ENCODE measurements around the gene PERP.

Gene PERP

DNA sequence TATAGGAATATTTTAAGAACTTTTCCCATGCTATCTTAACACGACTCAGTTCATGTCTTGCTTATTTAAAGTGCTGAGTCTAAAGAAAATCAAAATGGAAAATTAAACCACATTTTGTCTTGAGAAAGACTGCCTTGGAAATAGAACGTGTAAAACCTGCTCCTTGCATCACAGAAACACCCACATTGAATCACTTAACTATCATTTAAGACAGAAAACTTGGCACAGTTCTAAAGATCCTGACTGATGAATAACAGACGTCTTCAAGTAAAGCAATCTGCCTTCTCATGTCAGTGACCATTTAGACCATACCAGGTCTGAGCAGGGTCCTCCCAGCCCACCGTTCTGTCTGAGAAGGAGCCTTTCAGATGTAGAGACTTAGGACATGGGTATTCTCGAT, 7.4 kb downstream of the PERP start:
- no peak for ATAC-seq
- no peak for TF ChIP-seq ISL1 (CRISPR knock-in tag; IDR thresholded peaks at IDR 0.05)

DNA sequence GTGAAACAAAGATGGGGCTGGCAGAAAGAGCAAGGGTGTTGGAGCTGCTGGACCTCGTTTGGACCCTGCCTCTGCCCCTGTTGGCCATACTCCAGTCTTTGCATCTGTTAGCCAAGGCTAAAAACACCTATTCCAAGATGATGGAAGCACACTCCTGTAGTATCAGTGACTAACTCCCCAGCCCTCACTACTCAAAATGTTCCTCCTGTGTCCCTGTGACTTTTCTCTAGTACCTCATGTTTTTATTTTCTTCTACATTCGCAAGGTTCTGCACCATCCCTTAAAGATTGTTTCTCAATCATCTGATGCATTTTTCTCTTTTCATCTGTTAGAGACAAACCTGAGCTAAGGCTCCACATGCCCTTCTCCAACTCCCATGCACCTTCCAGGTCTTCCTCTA, 8.9 kb downstream of the PERP start:
- no peak for ATAC-seq

DNA sequence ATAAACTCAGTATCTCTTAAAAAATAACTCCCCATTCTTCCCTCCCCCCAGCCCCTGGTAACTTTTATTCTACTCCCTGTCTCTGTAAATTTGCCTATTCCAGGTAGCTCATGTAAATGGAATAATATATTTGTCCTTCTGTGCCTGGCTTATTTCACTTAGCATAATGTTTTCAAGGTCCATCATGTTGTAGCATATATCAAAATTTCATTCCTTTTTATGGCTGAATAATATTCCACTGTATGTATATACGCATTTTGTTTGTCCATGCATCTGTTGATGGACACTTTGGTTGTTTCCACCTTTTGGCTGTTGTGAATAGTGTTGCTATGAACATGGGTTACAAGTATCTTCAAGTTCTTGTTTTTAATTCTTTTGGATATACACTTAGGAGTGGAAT, 13.0 kb downstream of the PERP start:
- TF ChIP-seq TCF4 (CRISPR knock-in tag; IDR thresholded peaks at IDR 0.05; ENCODE audit: borderline replicate concordance): no peak
- TF ChIP-seq, protein P1, sequence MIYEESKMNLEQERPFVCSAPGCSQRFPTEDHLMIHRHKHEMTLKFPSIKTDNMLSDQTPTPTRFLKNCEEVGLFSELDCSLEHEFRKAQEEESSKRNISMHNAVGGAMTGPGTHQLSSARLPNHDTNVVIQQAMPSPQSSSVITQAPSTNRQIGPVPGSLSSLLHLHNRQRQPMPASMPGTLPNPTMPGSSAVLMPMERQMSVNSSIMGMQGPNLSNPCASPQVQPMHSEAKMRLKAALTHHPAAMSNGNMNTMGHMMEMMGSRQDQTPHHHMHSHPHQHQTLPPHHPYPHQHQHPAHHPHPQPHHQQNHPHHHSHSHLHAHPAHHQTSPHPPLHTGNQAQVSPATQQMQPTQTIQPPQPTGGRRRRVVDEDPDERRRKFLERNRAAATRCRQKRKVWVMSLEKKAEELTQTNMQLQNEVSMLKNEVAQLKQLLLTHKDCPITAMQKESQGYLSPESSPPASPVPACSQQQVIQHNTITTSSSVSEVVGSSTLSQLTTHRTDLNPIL (CRISPR knock-in tag; IDR thresholded peaks at IDR 0.05; ENCODE audit: low read depth): no peak
- no peak for TF ChIP-seq GLIS3 (CRISPR knock-in tag; IDR thresholded peaks at IDR 0.05)
- TF ChIP-seq SNAI2 (CRISPR knock-in tag; IDR thresholded peaks at IDR 0.05): no peak
- TF ChIP-seq, protein P2, sequence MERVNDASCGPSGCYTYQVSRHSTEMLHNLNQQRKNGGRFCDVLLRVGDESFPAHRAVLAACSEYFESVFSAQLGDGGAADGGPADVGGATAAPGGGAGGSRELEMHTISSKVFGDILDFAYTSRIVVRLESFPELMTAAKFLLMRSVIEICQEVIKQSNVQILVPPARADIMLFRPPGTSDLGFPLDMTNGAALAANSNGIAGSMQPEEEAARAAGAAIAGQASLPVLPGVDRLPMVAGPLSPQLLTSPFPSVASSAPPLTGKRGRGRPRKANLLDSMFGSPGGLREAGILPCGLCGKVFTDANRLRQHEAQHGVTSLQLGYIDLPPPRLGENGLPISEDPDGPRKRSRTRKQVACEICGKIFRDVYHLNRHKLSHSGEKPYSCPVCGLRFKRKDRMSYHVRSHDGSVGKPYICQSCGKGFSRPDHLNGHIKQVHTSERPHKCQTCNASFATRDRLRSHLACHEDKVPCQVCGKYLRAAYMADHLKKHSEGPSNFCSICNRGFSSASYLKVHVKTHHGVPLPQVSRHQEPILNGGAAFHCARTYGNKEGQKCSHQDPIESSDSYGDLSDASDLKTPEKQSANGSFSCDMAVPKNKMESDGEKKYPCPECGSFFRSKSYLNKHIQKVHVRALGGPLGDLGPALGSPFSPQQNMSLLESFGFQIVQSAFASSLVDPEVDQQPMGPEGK (CRISPR knock-in tag; IDR thresholded peaks at IDR 0.05; ENCODE audit: borderline replicate concordance): no peak
- TF ChIP-seq OSR1 (CRISPR knock-in tag; IDR thresholded peaks at IDR 0.05): no peak
- no peak for TF ChIP-seq BACH2 (CRISPR knock-in tag; IDR thresholded peaks at IDR 0.05; ENCODE audit: borderline replicate concordance)
- no peak for TF ChIP-seq RARB (CRISPR knock-in tag; IDR thresholded peaks at IDR 0.05)
- no peak for TF ChIP-seq ZFP30 (CRISPR knock-in tag; IDR thresholded peaks at IDR 0.05)
- no peak for TF ChIP-seq ZNF8 (CRISPR knock-in tag; IDR thresholded peaks at IDR 0.05)
- TF ChIP-seq ARNTL (CRISPR knock-in tag; IDR thresholded peaks at IDR 0.05; ENCODE audit: borderline replicate concordance, low read depth): no peak
- TF ChIP-seq ZNF565 (CRISPR knock-in tag; conservative IDR thresholded peaks at IDR 0.05; ENCODE audit: low read depth): no peak
- TF ChIP-seq ZNF70 (CRISPR knock-in tag; IDR thresholded peaks at IDR 0.05): no peak
- no peak for TF ChIP-seq TOX (CRISPR knock-in tag; IDR thresholded peaks at IDR 0.05; ENCODE audit: borderline replicate concordance)
- TF ChIP-seq ZC3H10 (CRISPR knock-in tag; IDR thresholded peaks at IDR 0.05): no peak
- TF ChIP-seq, protein P3, sequence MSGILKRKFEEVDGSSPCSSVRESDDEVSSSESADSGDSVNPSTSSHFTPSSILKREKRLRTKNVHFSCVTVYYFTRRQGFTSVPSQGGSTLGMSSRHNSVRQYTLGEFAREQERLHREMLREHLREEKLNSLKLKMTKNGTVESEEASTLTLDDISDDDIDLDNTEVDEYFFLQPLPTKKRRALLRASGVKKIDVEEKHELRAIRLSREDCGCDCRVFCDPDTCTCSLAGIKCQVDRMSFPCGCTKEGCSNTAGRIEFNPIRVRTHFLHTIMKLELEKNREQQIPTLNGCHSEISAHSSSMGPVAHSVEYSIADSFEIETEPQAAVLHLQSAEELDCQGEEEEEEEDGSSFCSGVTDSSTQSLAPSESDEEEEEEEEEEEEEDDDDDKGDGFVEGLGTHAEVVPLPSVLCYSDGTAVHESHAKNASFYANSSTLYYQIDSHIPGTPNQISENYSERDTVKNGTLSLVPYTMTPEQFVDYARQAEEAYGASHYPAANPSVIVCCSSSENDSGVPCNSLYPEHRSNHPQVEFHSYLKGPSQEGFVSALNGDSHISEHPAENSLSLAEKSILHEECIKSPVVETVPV (CRISPR knock-in tag; IDR thresholded peaks at IDR 0.05): no peak
- no peak for TF ChIP-seq CSDC2 (CRISPR knock-in tag; IDR thresholded peaks at IDR 0.05)
- TF ChIP-seq, protein P4, sequence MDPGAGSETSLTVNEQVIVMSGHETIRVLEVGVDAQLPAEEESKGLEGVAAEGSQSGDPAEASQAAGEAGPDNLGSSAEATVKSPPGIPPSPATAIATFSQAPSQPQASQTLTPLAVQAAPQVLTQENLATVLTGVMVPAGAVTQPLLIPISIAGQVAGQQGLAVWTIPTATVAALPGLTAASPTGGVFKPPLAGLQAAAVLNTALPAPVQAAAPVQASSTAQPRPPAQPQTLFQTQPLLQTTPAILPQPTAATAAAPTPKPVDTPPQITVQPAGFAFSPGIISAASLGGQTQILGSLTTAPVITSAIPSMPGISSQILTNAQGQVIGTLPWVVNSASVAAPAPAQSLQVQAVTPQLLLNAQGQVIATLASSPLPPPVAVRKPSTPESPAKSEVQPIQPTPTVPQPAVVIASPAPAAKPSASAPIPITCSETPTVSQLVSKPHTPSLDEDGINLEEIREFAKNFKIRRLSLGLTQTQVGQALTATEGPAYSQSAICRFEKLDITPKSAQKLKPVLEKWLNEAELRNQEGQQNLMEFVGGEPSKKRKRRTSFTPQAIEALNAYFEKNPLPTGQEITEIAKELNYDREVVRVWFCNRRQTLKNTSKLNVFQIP (CRISPR knock-in tag; IDR thresholded peaks at IDR 0.05; ENCODE audit: borderline replicate concordance, low read depth): no peak
- no peak for ATAC-seq

More for the DNA sequence above, 8.9 kb downstream of the PERP start:
- no peak for TF ChIP-seq TOX (CRISPR knock-in tag; IDR thresholded peaks at IDR 0.05; ENCODE audit: borderline replicate concordance)
- TF ChIP-seq, protein P3 (CRISPR knock-in tag; IDR thresholded peaks at IDR 0.05): no peak
- no peak for TF ChIP-seq ISL1 (CRISPR knock-in tag; IDR thresholded peaks at IDR 0.05)
- no peak for TF ChIP-seq OSR1 (CRISPR knock-in tag; IDR thresholded peaks at IDR 0.05)
- no peak for TF ChIP-seq PPARA (CRISPR knock-in tag; IDR thresholded peaks at IDR 0.05; ENCODE audit: borderline replicate concordance)
- no peak for TF ChIP-seq ZFP3 (CRISPR knock-in tag; IDR thresholded peaks at IDR 0.05)
- TF ChIP-seq, protein P5, sequence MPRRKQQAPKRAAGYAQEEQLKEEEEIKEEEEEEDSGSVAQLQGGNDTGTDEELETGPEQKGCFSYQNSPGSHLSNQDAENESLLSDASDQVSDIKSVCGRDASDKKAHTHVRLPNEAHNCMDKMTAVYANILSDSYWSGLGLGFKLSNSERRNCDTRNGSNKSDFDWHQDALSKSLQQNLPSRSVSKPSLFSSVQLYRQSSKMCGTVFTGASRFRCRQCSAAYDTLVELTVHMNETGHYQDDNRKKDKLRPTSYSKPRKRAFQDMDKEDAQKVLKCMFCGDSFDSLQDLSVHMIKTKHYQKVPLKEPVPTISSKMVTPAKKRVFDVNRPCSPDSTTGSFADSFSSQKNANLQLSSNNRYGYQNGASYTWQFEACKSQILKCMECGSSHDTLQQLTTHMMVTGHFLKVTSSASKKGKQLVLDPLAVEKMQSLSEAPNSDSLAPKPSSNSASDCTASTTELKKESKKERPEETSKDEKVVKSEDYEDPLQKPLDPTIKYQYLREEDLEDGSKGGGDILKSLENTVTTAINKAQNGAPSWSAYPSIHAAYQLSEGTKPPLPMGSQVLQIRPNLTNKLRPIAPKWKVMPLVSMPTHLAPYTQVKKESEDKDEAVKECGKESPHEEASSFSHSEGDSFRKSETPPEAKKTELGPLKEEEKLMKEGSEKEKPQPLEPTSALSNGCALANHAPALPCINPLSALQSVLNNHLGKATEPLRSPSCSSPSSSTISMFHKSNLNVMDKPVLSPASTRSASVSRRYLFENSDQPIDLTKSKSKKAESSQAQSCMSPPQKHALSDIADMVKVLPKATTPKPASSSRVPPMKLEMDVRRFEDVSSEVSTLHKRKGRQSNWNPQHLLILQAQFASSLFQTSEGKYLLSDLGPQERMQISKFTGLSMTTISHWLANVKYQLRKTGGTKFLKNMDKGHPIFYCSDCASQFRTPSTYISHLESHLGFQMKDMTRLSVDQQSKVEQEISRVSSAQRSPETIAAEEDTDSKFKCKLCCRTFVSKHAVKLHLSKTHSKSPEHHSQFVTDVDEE (CRISPR knock-in tag; IDR thresholded peaks at IDR 0.05): no peak

Measured in SK-N-SH treated with all-trans-retinoic acid at 6 μM for 48 hours (cell line).